Measurements from ENCODE around the gene SERTAD2. TPM values are rescaled to one million over a fixed set of nuclear protein-coding genes. Genes with fewer than 3 reads are reported as not detected.
A peak's percentile ranks its signal among the peaks of the same experiment; 100 is the strongest.

The SERTAD2 gene
- total and polyA plus RNA-seq, 7 donors: 3.3 to 13.2 (median 10.3) TPM

GRCh38 chr2:64607381-64608304, 46.1 kb downstream of the SERTAD2 start:
- no peak for ATAC-seq
- DNase-seq: no peak
- no peak for TF ChIP-seq CTCF (IDR thresholded peaks at IDR 0.05)
- intact Hi-C loops (cut with DNase I): loop anchor here (5.0 kb wide), 2 partner anchors 35 to 260 kb away; no protein-coding TSS in a partner anchor
- WGBS, 3 donors: 78 to 89% (median 86%) methylated on average over 18 of the region's 18 CpGs
- Histone ChIP-seq H3K4me1 (peaks cover 3% of the 10 kb centered on the region), H3K27me3 (ENCODE audit: insufficient read depth in 3 of 3, low read length in 2 of 3) (no peaks in the 10 kb centered on the region), H3K4me3 (peak overlapping the region; percentile 47), H3K27ac (peak overlapping the region; percentile 75), H3K36me3 (ENCODE audit: insufficient read depth in 1 of 2, low read depth in 1 of 2) (no peaks in the 10 kb centered on the region), H3K9me3 (no peaks in the 10 kb centered on the region)

- H3K36me3 ChIP-seq (ENCODE audit: insufficient read depth in 1 of 2, low read depth in 1 of 2): no peaks in the 10 kb centered on the region
- peak overlapping the region; percentile 47 for H3K4me3 ChIP-seq
- H3K27ac ChIP-seq: peak overlapping the region; percentile 75
- intact Hi-C loops (cut with DNase I): loop anchor here (5.0 kb wide), 2 partner anchors 36 to 261 kb away; no protein-coding TSS in a partner anchor
- DNase-seq: peak; percentile 88 to 92
- H3K4me1 ChIP-seq: peaks cover 3% of the 10 kb centered on the region
- ATAC-seq: peak; percentile 67 to 85 (median 76)
- H3K9me3 ChIP-seq: no peaks in the 10 kb centered on the region
- WGBS, 3 donors: 57 to 78% (median 58%) methylated on average over 21 of the region's 21 CpGs
- H3K27me3 ChIP-seq (ENCODE audit: insufficient read depth in 3 of 3, low read length in 2 of 3): no peaks in the 10 kb centered on the region
- no peak for TF ChIP-seq CTCF (IDR thresholded peaks at IDR 0.05)
Observed at GRCh38 chr2:64606479-64607363, 47.0 kb downstream of the SERTAD2 start.

GRCh38 chr2:64605991-64606478, 47.7 kb downstream of the SERTAD2 start:
- H3K27me3 ChIP-seq (ENCODE audit: insufficient read depth in 3 of 3, low read length in 2 of 3): no peaks in the 10 kb centered on the region
- no peak for DNase-seq
- no peak for TF ChIP-seq CTCF (IDR thresholded peaks at IDR 0.05)
- no peaks in the 10 kb centered on the region for H3K9me3 ChIP-seq
- H3K36me3 ChIP-seq (ENCODE audit: insufficient read depth in 1 of 2, low read depth in 1 of 2): no peaks in the 10 kb centered on the region
- ATAC-seq: no peak
- WGBS, 3 donors: 88 to 91% (median 88%) methylated on average over 5 of the region's 5 CpGs
- H3K4me1 ChIP-seq: peaks cover 3% of the 10 kb centered on the region
- peak overlapping the region; percentile 75 for H3K27ac ChIP-seq
- intact Hi-C loops (cut with DNase I): loop anchor here (5.0 kb wide), 2 partner anchors 36 to 261 kb away; no protein-coding TSS in a partner anchor
- H3K4me3 ChIP-seq: no peak overlapping the region

GRCh38 chr2:64605026-64605471, 48.7 kb downstream of the SERTAD2 start:
- no peak for DNase-seq
- TF ChIP-seq CTCF (IDR thresholded peaks at IDR 0.05): no peak

More at GRCh38 chr2:64605026-64605471, 48.7 kb downstream of the SERTAD2 start:
- intact Hi-C loops (cut with DNase I): loop anchor here (5.0 kb wide), 2 partner anchors 37 to 262 kb away; no protein-coding TSS in a partner anchor
- no peaks in the 10 kb centered on the region for H3K27me3 ChIP-seq (ENCODE audit: insufficient read depth in 3 of 3, low read length in 2 of 3)
- peaks cover 3% of the 10 kb centered on the region for H3K4me1 ChIP-seq
- H3K36me3 ChIP-seq (ENCODE audit: insufficient read depth in 1 of 2, low read depth in 1 of 2): no peaks in the 10 kb centered on the region
- H3K27ac ChIP-seq: no peak overlapping the region
- 16 to 24% (median 21%) methylated on average over 6 of the region's 6 CpGs for WGBS, 3 donors
- no peaks in the 10 kb centered on the region for H3K9me3 ChIP-seq
- no peak overlapping the region for H3K4me3 ChIP-seq
- peak in 2 of 4 donors; percentile 48 to 59 for ATAC-seq
